SK-N-SH (cell line): ENCODE results near the gene HRH3.

Source experiments
- EP300 ChIP-seq, 2 experiments: IDR thresholded peaks; 2 replicates each; pipeline versions ENCODE4 v1.4.0 to v1.6.1; 2012; ENCODE audit warnings: borderline replicate concordance in 1 of 2, low read depth in 1 of 2, low read length in 1 of 2
- EZH2phosphoT487 ChIP-seq: fragments of 200-600 bp; sonication (generic); IDR thresholded peaks from 2 replicates; pipeline ENCODE4 v1.6.1; 2017; ENCODE audit warnings: low read depth, mixed run types, mild to moderate bottlenecking, antibody characterized with exemption, moderate library complexity, borderline replicate concordance
- FOSL2 ChIP-seq: IDR thresholded peaks from 2 replicates; pipeline ENCODE4 v1.4.0; 2012; ENCODE audit warnings: low read depth, mild to moderate bottlenecking, moderate library complexity, borderline replicate concordance
- GABPA ChIP-seq: IDR thresholded peaks from 2 replicates; pipeline ENCODE4 v1.4.0; 2012; ENCODE audit warnings: low read depth, mild to moderate bottlenecking
- JUND ChIP-seq: IDR thresholded peaks from 2 replicates; pipeline ENCODE4 v1.4.0; 2012
- MEF2A ChIP-seq: IDR thresholded peaks from 2 replicates; pipeline ENCODE4 v1.4.0; 2012; ENCODE audit warnings: low read depth, borderline replicate concordance
- POLR2AphosphoS5 ChIP-seq: IDR thresholded peaks from 2 replicates; pipeline ENCODE4 v1.6.1; 2012; ENCODE audit warnings: low read depth, low read length
- SIN3A ChIP-seq: IDR thresholded peaks from 2 replicates; pipeline ENCODE4 v1.6.1; 2012; ENCODE audit warnings: low read depth, mild to moderate bottlenecking, low read length, moderate library complexity, borderline replicate concordance
- TEAD4 ChIP-seq: IDR thresholded peaks from 2 replicates; pipeline ENCODE4 v1.4.0; 2012; ENCODE audit warnings: mild to moderate bottlenecking, borderline replicate concordance; ENCODE audit not compliant: insufficient read depth
- YY1 ChIP-seq: IDR thresholded peaks from 2 replicates; pipeline ENCODE4 v1.4.0; 2012; ENCODE audit warnings: low read depth, mild to moderate bottlenecking
- TF ChIP-seq, protein P1 (sequence below): IDR thresholded peaks from 2 replicates; pipeline ENCODE4 v1.4.0; 2012; ENCODE audit warnings: low read depth, borderline replicate concordance
- TF ChIP-seq, protein P2 (sequence below): fragments of 200-600 bp; sonication (generic); IDR thresholded peaks from 2 replicates; pipeline ENCODE4 v1.6.1; 2017; ENCODE audit warnings: antibody characterized with exemption, mild to moderate bottlenecking, moderate library complexity
- TF ChIP-seq, protein P3 (sequence below): fragments of 150-350 bp; IDR thresholded peaks from 2 replicates; pipeline ENCODE4 v1.6.1; 2016; ENCODE audit warnings: mild to moderate bottlenecking, low read depth, low read length

DNA sequence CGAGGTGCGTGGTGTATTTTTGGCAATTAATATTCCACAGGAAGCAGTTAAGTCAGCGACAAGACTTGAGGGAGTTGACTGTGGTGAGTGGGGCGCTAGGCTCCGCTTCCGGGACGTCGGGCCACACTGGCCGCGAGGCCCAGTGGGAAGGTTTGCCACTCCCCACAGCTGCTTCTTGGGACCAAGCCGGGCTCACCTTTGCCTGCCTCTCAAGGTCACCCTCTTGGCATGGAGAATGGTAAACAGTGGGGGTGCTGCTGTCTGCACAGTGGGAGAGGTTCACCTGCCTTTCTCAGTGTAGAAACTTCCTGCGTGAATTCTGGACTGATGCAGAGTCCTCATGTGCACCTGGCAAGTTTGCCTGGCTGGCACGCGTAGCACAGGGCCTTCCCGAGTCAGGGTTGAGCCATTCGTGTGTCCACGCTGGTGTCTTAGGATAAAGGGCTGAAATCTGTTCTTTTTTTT, 24.6 kb upstream of the HRH3 start:
- TF ChIP-seq, protein P1, sequence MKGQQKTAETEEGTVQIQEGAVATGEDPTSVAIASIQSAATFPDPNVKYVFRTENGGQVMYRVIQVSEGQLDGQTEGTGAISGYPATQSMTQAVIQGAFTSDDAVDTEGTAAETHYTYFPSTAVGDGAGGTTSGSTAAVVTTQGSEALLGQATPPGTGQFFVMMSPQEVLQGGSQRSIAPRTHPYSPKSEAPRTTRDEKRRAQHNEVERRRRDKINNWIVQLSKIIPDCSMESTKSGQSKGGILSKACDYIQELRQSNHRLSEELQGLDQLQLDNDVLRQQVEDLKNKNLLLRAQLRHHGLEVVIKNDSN: no peak
- TF ChIP-seq YY1 (no peak), POLR2AphosphoS5 (no peak), MEF2A (no peak), FOSL2 (no peak), TEAD4 (no peak), JUND (no peak), EZH2phosphoT487 (no peak), GABPA (no peak), EP300 (IDR thresholded peaks at IDR 0.05; ENCODE audit: borderline replicate concordance in 1 of 2, low read depth in 1 of 2, low read length in 1 of 2) (no peak), SIN3A (no peak)
- TF ChIP-seq, protein P2, sequence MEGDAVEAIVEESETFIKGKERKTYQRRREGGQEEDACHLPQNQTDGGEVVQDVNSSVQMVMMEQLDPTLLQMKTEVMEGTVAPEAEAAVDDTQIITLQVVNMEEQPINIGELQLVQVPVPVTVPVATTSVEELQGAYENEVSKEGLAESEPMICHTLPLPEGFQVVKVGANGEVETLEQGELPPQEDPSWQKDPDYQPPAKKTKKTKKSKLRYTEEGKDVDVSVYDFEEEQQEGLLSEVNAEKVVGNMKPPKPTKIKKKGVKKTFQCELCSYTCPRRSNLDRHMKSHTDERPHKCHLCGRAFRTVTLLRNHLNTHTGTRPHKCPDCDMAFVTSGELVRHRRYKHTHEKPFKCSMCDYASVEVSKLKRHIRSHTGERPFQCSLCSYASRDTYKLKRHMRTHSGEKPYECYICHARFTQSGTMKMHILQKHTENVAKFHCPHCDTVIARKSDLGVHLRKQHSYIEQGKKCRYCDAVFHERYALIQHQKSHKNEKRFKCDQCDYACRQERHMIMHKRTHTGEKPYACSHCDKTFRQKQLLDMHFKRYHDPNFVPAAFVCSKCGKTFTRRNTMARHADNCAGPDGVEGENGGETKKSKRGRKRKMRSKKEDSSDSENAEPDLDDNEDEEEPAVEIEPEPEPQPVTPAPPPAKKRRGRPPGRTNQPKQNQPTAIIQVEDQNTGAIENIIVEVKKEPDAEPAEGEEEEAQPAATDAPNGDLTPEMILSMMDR: no peak
- TF ChIP-seq, protein P3, sequence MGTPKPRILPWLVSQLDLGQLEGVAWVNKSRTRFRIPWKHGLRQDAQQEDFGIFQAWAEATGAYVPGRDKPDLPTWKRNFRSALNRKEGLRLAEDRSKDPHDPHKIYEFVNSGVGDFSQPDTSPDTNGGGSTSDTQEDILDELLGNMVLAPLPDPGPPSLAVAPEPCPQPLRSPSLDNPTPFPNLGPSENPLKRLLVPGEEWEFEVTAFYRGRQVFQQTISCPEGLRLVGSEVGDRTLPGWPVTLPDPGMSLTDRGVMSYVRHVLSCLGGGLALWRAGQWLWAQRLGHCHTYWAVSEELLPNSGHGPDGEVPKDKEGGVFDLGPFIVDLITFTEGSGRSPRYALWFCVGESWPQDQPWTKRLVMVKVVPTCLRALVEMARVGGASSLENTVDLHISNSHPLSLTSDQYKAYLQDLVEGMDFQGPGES: no peak
